Measurements from ENCODE around the gene INPP5B.
"Not testable (repeated sequence)": the region's sequence is repeated elsewhere in the genome, so short reads cannot be mapped to it uniquely, and the experiment has no call there.

Gene INPP5B

DNA sequence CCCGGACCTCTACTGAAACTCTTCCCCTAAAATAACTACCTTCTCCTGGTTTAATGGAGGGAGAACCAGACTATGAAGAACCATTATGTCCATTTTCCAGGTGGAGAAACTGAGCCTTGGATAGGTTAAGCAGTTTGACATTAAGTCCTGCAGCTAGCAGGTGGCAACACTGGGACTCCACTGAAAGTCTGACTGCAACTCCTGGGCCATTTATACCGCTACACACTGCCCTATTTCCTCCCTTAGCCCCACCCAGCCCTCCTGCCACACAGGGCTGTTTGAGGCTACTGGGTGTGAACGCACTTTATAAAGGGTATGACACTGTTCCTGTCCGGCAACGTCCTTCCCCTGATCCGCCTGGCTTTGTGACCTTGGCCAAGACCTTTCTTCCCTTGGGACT lies 511 bp upstream of the INPP5B start:
- DNase-seq = no peak

DNA sequence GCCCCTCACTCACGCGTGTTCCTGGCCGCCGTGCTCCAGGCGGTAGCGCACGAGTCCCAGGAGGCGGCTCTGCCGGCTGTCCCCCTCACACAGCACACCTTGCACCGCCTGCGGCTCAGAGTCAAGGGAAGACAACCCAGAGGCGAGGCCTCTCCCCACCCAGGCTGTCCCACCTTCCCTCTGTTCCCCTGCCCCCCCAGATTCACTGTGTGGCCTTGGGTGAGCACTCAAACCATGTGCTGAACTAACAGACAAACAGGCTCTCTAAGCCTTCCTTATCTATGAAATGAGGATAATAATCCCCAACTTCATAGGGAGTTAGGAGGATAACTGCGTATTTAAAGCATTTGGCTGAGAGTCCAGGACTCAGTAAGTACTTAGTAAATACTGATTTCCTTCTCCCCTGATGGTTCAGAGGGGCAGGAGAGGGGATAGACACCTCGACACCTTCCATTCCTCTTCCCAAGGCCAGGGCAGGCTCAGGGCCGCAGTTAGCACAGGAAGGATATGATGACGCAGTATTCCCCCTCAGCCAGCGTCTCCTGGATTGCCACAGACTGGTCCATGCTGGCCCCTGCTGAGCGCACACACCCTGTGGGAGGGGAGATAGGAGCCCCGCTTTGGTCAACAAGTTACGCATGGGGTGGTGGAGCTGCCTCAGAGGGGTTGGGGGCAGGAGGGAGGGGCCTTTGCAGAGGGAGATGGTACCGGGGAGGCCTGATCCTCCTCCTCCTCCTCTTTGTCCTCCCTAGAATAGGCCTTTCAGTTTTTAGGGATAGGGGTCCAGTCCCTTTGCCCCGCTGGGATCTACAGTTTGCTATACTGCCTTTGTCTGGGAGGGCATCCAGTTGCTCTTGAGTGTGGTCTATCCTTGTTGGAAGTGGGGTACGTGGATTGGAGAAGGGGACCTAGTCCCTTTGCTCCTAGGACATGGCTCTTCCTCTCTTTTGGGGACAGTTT lies 830 bp downstream of the INPP5B start:
- no peak for DNase-seq

DNA sequence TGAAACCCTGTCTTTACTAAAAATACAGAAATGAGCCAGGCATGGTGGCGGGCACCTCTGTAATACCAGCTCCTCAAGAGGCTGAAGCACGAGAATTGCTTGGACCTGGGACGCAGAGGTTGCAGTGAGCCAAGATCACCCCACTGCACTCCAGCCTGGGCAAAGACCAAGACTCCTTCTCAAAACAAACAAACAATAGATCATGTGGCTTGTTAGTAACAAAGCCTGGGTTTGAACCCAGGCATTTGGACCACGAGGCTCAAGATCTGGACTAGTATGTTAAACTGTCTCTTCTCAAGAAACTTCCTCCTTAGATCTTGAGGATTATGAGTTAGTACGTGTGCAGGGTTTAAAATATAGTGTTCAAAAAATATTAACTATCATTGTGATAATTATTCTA lies 1.6 kb downstream of the INPP5B start:
- no peak for DNase-seq

DNA sequence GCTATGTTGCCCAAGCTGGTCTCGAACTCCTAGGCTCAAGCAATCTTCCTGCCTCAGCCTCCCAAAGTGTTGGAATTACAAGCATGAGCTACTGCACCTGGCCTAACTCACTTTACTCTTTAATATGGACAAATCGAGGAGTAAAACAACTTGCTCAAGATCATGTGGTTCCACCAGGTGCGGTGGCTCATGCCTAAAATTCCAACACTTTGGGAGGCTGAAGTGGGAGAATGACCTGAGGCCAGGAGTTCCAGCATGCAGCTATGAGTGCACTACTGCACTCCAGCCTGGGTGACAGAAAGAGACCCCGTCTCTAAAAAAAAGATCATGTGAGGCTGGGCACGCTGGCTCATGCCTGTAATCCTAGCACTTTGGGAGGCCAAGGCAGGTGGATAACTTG lies 2.0 kb downstream of the INPP5B start:
- DNase-seq = no peak

DNA sequence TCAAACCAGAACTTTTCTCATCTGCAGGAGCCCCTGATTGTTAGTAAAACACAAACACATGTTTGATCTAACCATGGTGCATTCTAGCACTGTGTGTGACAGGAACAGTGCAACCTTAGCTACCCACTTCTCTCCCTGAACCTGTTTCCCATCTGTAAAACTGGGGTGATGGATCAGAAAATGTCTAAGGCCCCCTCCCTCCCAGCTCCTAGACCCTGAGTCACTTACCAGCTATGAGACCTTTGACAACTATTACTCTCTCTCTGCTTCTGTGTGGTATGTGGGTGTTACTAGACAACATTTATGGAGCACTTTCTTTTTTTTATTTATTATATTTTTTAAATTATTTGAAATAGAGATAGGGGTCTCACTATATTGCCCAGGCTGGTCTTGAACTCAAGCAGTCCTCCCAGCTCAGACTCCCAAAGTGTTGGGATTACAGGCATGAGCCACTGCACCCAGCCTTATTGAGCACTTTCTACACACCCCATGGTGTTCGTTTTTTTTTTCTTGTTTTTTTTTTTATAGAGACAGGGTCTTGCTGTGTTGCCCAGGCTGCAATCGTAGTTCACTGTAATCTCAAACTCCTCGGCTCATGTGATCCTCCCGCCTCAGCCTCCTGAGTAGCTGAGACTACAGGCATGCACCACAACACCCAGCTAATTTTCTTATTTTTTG lies 2.6 kb downstream of the INPP5B start:
- DNase-seq = no peak

DNA sequence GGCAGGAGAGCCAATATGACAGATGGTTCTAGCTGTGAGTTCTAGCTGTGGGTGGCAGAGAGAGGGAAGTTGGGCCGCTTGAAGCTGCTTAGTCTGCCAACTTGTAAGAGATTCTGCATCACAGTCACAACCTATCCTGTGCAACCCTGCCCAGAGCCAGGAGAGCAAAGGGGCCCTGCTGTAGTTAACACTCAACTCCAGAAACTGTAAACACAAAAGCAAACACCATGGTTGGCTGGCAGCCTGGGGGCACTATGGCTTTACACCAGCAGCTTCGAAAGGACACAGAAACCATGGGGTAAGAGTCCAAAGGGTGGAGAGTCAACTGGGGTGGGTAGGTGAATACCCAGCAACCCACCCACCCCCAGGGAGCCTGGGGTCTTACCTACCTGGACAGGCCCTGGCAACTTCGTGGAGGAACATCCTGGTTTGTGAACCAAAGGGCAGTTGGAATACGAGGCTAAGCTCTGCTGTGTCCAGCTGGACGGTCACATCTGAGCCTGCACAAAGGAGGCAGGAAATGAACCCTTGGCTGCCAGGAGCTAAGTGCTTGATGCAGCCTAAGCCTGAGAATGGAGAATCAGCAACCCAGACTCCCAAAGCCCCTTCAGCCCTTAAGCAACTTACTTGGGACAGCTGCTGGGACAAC lies 6.4 kb downstream of the INPP5B start:
- no peak for DNase-seq

DNA sequence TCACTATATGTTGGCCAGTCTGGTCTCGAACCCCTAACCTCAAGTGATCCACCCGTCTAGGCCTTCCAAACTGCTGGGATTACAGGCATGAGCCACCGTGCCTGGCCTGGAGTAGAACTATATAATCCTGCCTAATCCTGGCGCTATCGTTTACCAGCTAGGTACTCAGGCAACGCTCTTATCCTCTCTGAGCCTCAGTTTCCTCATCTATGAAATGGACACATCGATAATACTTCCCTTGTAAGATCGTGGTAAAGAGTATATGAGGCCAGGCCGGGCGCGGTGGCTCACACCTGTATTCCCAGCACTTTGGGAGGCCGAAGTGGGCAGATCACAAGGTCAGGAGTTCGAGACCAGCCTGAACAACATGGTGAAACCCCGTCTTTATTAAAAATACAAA lies 10.1 kb downstream of the INPP5B start:
- DNase-seq = not testable (repeated sequence)

DNA sequence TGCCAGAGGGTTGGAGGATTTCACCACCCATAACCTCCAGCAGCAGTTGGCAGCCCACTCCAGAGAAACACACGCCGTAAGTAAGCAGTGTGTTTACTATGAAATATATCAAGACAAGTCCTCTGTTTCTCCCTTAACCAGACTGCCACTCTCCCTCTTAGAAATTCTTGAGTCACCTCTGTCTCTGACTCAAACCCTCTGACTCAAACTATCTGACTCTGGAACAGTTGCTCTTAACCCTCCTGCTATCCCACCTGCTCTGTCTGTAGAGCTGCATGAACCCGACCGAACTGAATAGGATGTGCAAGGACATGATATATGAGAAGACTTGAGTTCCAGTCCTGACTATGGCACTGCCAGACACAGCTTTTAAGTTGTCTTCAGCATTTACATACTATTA lies 14.1 kb downstream of the INPP5B start:
- no peak for DNase-seq

DNA sequence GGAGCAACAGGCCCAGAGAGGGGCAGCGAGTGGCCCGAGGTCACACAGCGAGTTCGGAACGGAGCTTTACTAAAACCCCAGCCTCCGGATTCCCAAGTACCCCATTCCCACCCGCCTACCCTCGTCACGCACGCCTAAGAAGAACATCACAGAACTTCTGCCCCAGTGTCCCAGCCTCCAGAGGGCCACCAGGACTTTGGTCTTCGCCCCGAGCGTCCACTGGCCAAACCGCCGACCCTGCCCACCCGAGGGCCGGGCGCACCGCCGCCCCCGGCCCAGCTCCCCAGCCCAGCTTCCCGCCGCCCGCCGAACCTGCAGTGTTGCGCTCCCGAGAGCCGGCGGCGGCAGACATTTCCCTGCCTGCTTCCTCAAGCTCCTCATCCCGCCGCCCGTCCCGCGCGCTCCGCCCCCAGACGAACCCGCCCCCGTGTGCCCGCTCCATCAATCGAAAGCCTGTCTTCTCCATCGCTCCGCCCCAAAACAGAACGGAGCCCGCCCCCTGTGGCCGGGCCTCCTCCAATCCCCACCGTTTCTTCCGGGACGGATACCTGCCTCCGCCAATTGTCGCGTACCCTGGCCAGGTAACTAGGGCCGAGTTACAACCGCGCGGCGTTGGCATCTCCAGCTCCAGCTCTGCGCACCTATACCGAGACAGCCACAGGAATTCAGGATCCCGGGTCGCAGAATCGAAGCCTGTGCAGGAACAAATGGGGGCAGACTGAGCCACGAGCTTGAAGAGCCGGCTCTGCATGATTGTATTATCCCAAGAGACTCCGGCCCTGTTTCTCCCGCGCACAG lies 15.3 kb downstream of the INPP5B start:
- peak; percentile 97 for DNase-seq

DNA sequence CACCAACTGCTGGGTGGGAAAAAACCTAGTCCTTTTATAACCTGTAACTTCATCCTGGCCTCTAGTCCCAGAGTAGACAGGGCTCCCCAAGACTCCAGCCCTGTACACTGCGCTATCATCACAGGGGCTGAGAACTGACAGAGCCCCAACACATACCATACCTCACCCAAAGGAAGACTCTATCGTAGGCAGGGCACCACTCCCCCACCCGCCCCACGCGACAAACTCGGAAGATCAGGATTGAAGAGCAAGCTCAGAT lies 15.8 kb downstream of the INPP5B start:
- DNase-seq = peak; percentile 8

DNA sequence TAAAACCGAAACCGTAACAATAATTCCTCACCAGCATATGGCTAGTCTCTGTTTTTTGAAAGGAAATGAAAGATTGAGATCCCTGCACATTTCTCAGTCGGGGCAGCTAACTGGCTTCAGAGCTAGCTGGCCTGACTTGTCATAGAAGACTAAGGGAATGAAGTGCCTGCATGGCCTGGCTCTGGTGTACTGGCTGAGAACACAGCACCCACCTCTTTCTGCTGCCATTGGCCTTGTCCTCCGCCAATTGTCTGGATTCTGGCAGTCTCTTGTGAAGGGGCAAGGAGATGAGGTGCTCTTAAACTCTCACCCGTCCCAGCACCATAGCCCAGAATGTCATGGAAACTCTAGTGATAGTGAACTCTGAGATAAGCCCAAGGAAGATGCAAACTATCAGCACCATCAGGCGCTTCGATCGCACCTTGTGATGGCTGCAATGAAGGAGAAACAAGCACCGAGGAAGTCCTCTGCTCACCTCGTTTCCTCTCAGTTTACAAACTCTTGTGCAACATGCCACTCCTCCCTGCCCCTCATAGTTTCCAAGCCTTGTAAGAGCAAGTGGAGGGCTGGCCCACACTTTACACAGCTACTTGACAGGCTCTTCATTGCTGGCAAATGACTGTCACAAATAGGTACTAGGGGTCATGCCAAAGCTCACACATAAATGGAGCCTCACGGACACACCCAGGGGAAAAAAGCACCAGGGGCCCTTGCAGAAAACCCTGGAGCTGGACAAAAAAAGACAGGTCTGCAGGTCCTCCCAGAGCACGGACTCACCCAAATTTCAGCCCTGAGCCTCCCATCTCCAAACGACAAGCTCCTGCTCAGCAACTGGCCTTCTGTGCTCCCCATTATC lies 16.4 kb downstream of the INPP5B start:
- DNase-seq = peak; percentile 21

DNA sequence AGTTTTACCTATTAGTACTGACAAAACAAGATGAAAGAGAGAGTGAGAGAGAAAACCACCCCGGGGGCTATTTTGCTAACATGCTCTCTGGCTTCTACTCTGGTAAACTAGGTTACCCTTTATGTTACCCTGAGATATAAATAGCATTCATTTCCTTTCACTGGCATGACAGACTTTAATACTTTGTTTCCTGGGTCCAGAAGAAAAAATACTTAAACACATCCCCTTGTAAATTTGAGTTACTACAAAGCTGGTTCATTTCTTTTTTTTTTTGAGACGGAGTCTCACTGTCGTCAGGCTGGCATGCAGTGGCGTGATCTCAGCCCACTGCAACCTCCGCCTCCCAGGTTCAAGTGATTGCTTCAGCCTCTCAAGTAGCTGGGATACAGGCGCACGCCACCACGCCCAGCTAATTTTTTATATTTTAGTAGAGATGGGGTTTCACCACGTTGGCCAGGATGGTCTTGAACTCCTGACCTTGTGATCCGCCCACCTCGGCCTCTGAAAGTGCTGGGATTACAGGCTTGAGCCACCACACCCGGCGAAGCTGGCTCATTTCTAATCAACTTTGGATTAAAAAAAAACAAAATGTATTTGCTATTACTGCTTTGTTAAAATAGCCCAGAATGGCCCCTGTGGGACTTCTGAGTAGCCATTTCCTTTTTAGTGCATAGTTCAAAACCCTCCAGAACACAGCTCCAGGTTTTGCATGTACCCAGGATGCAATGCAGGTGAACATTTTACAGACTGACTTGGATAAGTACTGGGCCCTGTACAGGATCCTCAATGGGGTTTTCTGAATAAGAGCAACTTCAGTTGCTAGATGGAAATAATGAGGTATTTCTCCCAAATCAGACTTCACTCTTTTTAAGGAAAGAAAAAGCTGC lies 20.6 kb downstream of the INPP5B start:
- DNase-seq = peak; percentile 16

DNA sequence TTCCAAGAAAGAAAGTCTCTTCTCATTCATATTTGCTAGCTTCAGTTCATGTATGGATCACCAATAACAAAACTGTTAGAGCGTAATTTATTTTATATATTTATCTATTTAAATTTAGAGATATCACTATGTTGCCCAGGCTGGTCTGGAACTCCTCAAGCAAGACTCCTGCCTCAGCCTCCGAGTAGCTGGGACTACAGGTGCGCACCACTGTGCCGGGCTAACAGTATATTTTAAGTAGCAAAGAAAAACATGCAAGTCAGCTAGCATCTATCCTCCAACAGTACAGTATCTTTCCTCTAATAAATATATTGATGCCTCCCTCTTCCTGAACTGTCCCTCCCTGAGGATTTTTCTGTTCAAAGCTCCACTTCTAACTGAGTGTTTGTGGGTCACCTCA lies 21.5 kb downstream of the INPP5B start:
- no peak for DNase-seq

DNA sequence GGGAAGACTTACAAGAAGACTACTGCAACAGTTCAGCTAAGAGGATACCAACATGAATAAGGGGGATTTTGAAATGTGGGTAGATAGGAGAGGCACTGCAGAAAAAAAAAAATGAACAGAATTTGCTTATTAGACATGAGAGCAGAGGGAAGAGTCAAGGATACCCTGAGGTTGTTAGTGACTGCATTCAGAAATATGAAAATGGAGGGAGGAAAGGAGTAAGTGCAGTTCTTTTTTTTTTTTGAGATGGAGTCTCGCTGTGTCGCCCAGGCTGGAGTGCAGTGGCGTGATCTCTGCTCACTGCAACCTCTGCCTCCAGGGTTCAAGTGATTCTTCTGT lies 23.3 kb downstream of the INPP5B start:
- DNase-seq = no peak

DNA sequence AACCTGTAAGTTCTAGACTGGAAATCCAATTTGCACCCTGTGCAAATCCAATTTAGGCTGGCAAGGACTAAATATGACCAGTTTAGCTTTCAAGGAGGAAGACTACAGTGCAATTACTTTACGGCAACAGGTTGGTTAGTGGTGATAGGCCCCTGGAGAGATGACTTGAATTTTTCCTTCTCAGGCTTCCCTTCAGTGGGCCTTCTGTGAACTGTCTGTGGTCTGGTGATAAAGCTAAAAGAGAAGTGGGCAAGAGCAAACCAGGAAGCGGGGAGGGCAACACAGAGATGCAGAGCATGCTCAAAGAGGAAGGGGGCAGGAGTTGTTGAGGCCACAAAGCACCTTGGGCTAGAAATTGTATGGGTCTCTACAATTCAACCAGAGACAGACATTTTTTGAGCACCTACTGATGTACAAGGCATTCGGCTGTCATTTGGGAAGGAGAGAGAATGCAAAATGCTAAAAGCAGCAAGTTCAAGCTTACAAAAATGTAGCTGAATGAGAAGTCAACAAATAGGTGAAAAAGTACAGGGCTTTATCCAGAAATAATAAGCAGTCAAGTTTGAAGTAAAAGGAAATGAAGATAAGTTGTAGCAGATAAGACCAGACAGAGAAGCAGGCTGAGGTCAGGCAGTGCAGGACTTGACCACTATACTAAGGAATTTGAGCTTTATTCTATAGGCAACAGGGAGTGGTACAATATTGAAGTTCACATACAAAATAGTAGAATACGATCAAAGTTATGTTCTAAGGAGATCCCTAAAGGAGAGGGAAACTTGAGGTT lies 23.9 kb downstream of the INPP5B start:
- DNase-seq = peak; percentile 20

DNA sequence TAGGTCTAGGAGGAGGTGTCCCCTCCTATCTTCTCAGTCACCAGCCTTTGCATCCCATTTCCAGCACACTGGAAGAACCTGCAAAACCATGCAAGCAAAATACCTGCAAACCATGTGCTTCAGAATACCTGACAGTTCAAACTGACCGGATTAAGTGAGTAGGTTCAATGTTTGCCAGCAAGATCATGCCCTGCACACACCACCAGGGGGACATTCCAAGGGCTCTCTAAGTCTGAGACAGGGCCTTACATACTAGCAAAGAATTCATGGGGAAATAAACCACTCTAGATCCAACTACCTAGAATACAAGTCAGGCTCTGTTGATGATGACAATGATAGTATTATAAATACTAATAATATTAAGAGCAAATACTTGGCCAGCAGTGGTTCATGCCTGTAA lies 27.6 kb downstream of the INPP5B start:
- no peak for DNase-seq

DNA sequence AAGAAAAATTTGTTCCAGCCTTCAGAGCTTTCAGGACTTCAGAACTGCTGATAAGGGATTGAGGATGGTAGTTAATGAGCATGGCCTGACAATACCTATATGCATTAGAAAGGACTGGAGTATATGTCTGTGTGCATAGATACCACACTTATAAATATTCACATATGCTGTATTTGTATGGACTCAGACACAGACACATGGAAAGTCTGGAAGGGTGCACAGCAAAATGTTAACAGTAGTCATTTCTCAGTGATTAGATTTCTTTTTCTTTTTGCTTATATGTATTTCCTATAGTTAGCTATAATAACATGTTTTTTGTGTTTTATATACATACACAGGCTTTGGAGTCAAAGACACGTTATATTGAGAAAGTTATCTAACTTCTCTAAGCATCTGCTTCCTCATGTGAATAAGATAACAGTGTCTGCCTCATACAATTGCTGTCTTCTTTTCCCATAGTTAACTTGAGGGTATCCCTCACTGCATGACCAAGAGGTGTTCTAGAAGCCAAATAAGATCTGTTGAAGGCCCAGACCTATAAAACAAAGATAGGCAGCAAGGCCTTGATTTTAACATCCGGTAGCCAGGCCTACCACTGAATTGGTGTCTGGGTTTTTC lies 31.3 kb downstream of the INPP5B start:
- no peak for DNase-seq

DNA sequence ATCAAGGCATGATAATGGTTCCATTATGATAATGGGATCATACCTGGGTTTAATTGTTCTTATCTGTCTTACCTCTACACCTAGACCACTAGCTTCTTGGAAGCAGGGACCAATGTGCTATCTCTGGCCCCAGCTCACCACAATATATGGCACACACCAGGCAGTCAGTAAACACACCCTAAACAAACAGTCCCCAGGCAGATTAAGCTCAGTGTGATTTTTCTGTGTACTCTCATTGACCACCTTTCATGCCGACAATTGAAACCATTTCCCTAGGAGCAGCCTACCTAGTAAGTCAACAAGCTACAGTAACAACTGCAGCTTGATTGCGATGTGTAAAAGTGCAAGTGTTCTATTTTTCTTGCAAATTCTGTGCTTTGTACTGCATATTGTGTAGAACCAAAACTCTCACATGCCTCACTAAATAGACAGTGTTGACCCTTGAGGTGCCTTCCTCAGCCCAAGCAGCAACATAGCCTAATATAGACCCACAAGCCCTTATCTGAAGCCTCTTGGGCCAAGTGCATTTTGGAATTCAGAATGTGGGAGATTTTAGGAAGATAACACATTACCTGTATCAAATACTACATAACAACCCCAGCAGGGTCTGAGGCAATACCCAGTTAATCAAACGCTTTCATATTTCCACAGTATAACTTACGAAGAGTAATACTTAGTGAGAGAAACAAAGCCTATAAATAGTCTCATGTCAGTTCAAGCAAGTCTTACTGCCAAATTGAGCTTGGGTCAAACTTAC lies 32.0 kb downstream of the INPP5B start:
- DNase-seq = no peak

DNA sequence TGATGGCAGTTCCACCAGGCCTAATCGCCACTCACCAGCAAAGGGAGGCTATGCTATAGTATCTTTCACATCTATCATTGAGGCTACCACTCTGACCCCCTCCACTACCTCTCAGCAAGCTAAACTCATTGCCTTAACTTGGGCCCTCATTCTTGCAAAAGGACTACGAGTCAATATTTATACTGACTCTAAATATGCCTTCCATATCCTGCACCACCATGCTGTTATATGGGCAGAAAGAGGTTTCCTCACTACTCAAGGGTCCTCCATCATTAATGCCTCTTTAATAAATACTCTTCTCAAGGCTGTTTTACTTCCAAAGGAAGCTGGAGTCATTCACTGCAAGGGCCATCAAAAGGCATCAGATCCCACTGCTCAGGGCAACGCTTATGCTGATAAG lies 35.4 kb downstream of the INPP5B start:
- not testable (repeated sequence) for DNase-seq
